ENCODE data around the gene ABAT.

The ABAT gene

DNA sequence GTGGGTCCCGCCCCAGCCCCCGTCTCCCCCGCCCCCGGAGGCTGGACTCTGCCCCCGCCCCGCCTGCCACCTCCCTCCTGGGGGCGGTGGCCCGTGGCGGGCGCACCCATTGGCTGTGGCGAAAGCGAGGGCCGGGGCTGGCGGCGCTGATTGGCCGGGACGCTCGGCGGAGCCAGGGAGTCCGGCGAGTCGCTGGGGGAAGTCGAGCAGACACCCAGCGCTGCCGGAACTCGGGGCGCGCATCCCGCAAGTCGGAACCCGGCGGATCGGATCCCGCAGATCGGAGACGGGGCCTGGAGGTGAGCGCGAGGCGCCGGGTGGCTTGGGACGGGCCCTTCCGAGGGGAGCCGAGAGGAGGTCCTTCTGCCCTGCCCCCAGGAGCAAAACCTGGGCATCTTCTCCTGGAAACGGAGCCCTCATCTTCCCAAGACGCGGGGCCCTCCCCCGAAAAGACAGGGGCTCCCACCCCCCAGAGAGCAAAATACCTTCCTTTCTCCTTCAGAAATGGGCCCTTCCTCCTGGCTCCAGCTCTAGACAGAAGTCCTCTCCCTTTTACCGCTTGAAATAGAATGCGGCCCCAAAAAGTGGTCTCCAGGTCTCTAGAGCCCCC lies at the start of gene ABAT:
Gene ABAT (plus strand): TSS at position 205 of the 610 bp plus-strand sequence. CDS start 61,123 bp downstream, outside the sequence.
- ATAC-seq (replicated peaks; ENCODE audit: extremely low read depth, poor library complexity, severe bottlenecking) = peak; percentile 98
- H3K36me3 Mint-ChIP-seq (ENCODE audit: insufficient read depth) = peaks cover 8% of the 10 kb centered on the region
- peak within 1 kb of the TSS; percentile 70 for H3K27ac Mint-ChIP-seq (ENCODE audit: low read depth)
- no peaks in the 10 kb centered on the region for H3K27me3 Mint-ChIP-seq
- DNase-seq (ENCODE audit: low spot score in 2 of 2) = peak; percentile 79 to 81
- H3K4me1 Mint-ChIP-seq = peaks cover 21% of the 10 kb centered on the region
- no peaks in the 10 kb centered on the region for H3K9me3 Mint-ChIP-seq
- peak within 1 kb of the TSS; percentile 90 for H3K4me3 Mint-ChIP-seq

DNA sequence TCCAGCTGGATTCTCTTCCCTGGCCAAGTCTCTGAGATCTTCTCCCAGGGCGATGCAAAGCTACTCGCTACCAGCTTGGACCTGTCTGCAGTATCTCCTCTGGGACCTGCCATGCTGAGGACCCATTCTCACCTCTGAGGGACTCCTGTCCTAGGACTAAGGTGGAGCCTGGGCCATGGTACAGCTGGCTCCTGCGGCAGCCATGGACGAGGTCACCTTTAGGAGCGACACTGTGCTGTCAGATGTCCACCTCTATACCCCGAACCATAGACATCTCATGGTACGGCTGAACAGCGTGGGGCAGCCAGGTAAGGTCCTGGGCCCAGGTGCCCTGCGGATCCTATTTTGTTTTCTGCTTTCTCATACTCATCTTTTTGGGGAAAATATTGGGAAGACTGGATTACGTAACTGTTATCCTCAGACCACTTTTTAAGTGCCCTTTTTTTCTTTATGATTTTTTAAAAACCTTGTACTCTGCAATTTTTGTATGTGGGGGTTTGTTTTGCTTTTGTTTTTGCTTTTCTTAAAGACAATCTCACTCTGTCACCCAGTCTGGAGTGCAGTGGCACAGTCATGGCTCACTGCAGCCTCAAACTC lies 48.8 kb upstream of the ABAT start:
- Mint-ChIP-seq H3K27ac (ENCODE audit: low read depth) (no peak overlapping the region), H3K27me3 (no peaks in the 10 kb centered on the region), H3K36me3 (ENCODE audit: insufficient read depth) (peaks cover 44% of the 10 kb centered on the region), H3K9me3 (no peaks in the 10 kb centered on the region), H3K4me3 (no peak overlapping the region), H3K4me1 (peaks cover 23% of the 10 kb centered on the region)
- ATAC-seq (replicated peaks; ENCODE audit: extremely low read depth, poor library complexity, severe bottlenecking) (no peak), DNase-seq (ENCODE audit: low spot score in 2 of 2) (no peak)

DNA sequence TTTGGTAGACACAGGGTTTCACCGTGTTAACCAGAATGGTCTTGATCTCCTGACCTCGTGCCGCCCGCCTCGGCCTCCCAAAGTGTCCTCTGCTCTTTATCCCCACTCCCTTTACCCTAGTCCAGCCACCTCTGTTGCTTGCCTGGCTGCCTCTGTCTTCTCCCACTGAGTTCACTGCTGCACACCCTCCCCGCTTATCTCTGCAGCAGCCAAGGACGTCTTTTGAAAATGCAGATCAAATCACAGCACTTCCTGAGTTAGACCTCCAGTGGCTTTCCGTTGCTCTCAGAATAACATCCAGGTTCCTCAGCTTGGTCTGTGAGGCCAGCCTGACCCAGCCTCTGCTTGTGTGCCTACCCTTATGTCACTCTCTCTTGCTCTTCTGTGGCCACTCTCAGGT lies 47.5 kb upstream of the ABAT start:
- no peaks in the 10 kb centered on the region for H3K27me3 Mint-ChIP-seq
- peaks cover 40% of the 10 kb centered on the region for H3K36me3 Mint-ChIP-seq (ENCODE audit: insufficient read depth)
- H3K4me1 Mint-ChIP-seq = peaks cover 21% of the 10 kb centered on the region
- H3K9me3 Mint-ChIP-seq = no peaks in the 10 kb centered on the region
- no peak overlapping the region for H3K27ac Mint-ChIP-seq (ENCODE audit: low read depth)
- no peak for DNase-seq (ENCODE audit: low spot score in 2 of 2)
- H3K4me3 Mint-ChIP-seq = no peak overlapping the region
- ATAC-seq (replicated peaks; ENCODE audit: extremely low read depth, poor library complexity, severe bottlenecking) = no peak

DNA sequence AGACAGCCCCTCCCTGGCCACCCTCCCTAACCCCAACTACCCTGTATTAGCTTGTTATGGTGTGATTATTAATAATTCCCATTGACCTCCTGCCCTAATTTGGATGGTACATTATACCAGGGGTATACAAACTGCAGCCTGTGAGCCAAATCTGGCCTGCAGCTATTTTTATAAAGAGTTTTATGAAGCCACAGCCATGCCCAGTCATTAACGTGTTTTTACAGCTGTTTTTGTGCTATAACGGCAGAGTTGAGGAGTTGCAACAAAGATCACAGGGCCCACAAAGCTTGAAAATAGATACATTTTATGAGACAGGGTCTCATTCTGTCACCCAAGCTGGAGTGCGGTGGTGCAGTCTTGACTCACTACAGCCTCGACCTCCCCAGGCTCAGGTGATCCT lies 47.0 kb upstream of the ABAT start:
- Mint-ChIP-seq H3K4me3 (no peak overlapping the region), H3K4me1 (peaks cover 16% of the 10 kb centered on the region), H3K27me3 (no peaks in the 10 kb centered on the region), H3K36me3 (ENCODE audit: insufficient read depth) (peaks cover 40% of the 10 kb centered on the region), H3K27ac (ENCODE audit: low read depth) (no peak overlapping the region), H3K9me3 (no peaks in the 10 kb centered on the region)
- DNase-seq (ENCODE audit: low spot score in 2 of 2) = no peak
- ATAC-seq (replicated peaks; ENCODE audit: extremely low read depth, poor library complexity, severe bottlenecking) = no peak

- no peak overlapping the region for H3K27ac Mint-ChIP-seq (ENCODE audit: low read depth)
- H3K36me3 Mint-ChIP-seq (ENCODE audit: insufficient read depth) = peaks cover 47% of the 10 kb centered on the region
- no peak overlapping the region for H3K4me3 Mint-ChIP-seq
- no peak for ATAC-seq (replicated peaks; ENCODE audit: extremely low read depth, poor library complexity, severe bottlenecking)
- H3K27me3 Mint-ChIP-seq = no peaks in the 10 kb centered on the region
- H3K4me1 Mint-ChIP-seq = peaks cover 18% of the 10 kb centered on the region
- no peak for DNase-seq (ENCODE audit: low spot score in 2 of 2)
- H3K9me3 Mint-ChIP-seq = no peaks in the 10 kb centered on the region
Observed at GRCh38 chr16:8628981-8629725, 45.3 kb upstream of the ABAT start.

GRCh38 chr16:8630255-8630953 lies 44.0 kb upstream of the ABAT start:
- no peaks in the 10 kb centered on the region for H3K9me3 Mint-ChIP-seq
- H3K36me3 Mint-ChIP-seq (ENCODE audit: insufficient read depth) = peaks cover 50% of the 10 kb centered on the region
- ATAC-seq (replicated peaks; ENCODE audit: extremely low read depth, poor library complexity, severe bottlenecking) (no peak), DNase-seq (ENCODE audit: low spot score in 2 of 2) (no peak)
- no peak overlapping the region for H3K4me3 Mint-ChIP-seq
- H3K27ac Mint-ChIP-seq (ENCODE audit: low read depth) = no peak overlapping the region
- no peaks in the 10 kb centered on the region for H3K27me3 Mint-ChIP-seq
- peaks cover 13% of the 10 kb centered on the region for H3K4me1 Mint-ChIP-seq

DNA sequence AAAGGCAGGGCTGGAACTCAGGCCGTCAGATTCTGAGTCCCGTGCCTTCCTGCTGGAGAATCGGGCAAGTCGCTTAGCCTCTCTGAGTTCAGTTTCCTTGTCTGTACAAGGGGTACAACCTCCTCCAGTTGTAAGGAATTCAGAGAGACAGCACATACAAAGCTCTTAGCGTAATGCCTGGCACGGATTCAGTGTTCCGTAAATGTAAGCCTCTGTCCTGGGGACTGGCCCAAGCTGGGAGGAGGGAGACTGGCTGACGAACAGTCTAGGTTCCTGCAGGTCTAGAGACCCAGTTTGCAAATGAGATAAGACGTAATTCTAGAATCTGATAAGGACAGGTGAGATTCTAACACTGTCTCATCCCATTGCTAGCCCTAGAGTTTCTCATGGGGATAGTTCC lies 43.0 kb upstream of the ABAT start:
- H3K27me3 Mint-ChIP-seq = no peaks in the 10 kb centered on the region
- no peaks in the 10 kb centered on the region for H3K9me3 Mint-ChIP-seq
- DNase-seq (ENCODE audit: low spot score in 2 of 2) (no peak), ATAC-seq (replicated peaks; ENCODE audit: extremely low read depth, poor library complexity, severe bottlenecking) (no peak)
- no peak overlapping the region for H3K4me3 Mint-ChIP-seq
- H3K27ac Mint-ChIP-seq (ENCODE audit: low read depth) = no peak overlapping the region
- peaks cover 47% of the 10 kb centered on the region for H3K36me3 Mint-ChIP-seq (ENCODE audit: insufficient read depth)
- peaks cover 13% of the 10 kb centered on the region for H3K4me1 Mint-ChIP-seq

GRCh38 chr16:8631818-8632465 lies 42.5 kb upstream of the ABAT start:
- no peaks in the 10 kb centered on the region for H3K9me3 Mint-ChIP-seq
- DNase-seq (ENCODE audit: low spot score in 2 of 2) = no peak
- H3K4me1 Mint-ChIP-seq = peaks cover 10% of the 10 kb centered on the region
- H3K27ac Mint-ChIP-seq (ENCODE audit: low read depth) = peak overlapping the region; percentile 81
- ATAC-seq (replicated peaks; ENCODE audit: extremely low read depth, poor library complexity, severe bottlenecking) = no peak
- no peaks in the 10 kb centered on the region for H3K27me3 Mint-ChIP-seq
- no peak overlapping the region for H3K4me3 Mint-ChIP-seq
- peaks cover 45% of the 10 kb centered on the region for H3K36me3 Mint-ChIP-seq (ENCODE audit: insufficient read depth)

DNA sequence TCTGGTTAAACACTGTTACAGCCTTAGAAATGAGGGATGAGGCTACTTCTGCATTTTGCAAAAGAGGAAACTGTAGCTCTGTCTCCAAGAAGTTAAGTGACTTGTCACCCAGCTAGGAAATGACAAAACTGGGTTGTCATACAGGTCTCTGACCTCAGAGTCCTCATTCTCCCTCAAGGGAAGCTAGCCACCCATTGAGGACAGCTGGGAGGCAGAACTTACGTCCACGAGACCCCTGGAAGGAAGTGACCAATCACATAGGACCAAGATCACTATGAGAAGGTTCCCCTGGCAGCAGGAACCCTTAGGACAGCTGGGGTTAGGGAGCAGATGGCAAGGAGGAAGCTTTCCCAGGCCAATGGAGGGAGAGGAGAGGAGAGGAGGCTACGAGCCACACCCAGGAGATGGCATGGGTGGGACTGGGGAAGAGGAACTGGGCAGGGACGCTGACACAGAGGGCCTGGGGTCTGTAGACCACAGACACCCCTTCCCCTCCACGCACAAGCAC lies 41.7 kb upstream of the ABAT start:
- no peaks in the 10 kb centered on the region for H3K9me3 Mint-ChIP-seq
- peaks cover 5% of the 10 kb centered on the region for H3K4me1 Mint-ChIP-seq
- H3K36me3 Mint-ChIP-seq (ENCODE audit: insufficient read depth) = peaks cover 42% of the 10 kb centered on the region
- DNase-seq (ENCODE audit: low spot score in 2 of 2) (no peak), ATAC-seq (replicated peaks; ENCODE audit: extremely low read depth, poor library complexity, severe bottlenecking) (peak; percentile 49)
- H3K27ac Mint-ChIP-seq (ENCODE audit: low read depth) = peak overlapping the region; percentile 81
- H3K27me3 Mint-ChIP-seq = no peaks in the 10 kb centered on the region
- H3K4me3 Mint-ChIP-seq = no peak overlapping the region

- H3K27me3 Mint-ChIP-seq = no peaks in the 10 kb centered on the region
- H3K9me3 Mint-ChIP-seq = no peaks in the 10 kb centered on the region
- no peak overlapping the region for H3K4me3 Mint-ChIP-seq
- H3K36me3 Mint-ChIP-seq (ENCODE audit: insufficient read depth) = peaks cover 37% of the 10 kb centered on the region
- H3K27ac Mint-ChIP-seq (ENCODE audit: low read depth) = no peak overlapping the region
- peaks cover 5% of the 10 kb centered on the region for H3K4me1 Mint-ChIP-seq
- ATAC-seq (replicated peaks; ENCODE audit: extremely low read depth, poor library complexity, severe bottlenecking) (no peak), DNase-seq (ENCODE audit: low spot score in 2 of 2) (no peak)
Observed at GRCh38 chr16:8634991-8635736, 39.3 kb upstream of the ABAT start.

- Mint-ChIP-seq H3K4me3 (no peak overlapping the region), H3K27me3 (no peaks in the 10 kb centered on the region), H3K36me3 (ENCODE audit: insufficient read depth) (peaks cover 54% of the 10 kb centered on the region), H3K4me1 (peaks cover 13% of the 10 kb centered on the region), H3K9me3 (no peaks in the 10 kb centered on the region), H3K27ac (ENCODE audit: low read depth) (no peak overlapping the region)
- DNase-seq (ENCODE audit: low spot score in 2 of 2) = no peak
- no peak for ATAC-seq (replicated peaks; ENCODE audit: extremely low read depth, poor library complexity, severe bottlenecking)
Observed at GRCh38 chr16:8639694-8640093, 34.7 kb upstream of the ABAT start.
